Fibroblast of the conjunctiva (primary cell): Measurements from ENCODE around the gene PTMA.

ENCODE experiments used
- DNase-seq: peaks from one replicate; pipeline ENCODE4 v3.0.0-alpha.2; 2010; ENCODE audit warnings: low read depth

The PTMA gene

DNA sequence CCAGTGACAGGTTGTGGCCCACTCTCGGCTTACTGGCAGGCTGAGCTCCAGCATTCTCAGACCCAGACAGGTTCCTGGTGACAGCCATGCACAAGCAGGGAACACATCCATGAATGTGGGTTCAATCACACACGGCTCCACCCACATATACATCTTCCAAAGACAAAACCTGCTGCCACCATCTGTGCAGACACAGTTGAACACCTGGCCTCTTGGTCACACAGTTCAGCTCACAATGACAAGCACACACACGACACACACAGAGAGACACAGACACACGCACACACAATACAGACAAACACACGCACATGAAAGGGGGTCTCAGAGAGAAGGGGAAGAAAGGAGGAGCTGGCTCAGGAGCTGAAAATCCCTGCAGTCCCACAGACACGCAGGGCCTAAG lies 32.1 kb upstream of the PTMA start:
- DNase-seq: no peak

DNA sequence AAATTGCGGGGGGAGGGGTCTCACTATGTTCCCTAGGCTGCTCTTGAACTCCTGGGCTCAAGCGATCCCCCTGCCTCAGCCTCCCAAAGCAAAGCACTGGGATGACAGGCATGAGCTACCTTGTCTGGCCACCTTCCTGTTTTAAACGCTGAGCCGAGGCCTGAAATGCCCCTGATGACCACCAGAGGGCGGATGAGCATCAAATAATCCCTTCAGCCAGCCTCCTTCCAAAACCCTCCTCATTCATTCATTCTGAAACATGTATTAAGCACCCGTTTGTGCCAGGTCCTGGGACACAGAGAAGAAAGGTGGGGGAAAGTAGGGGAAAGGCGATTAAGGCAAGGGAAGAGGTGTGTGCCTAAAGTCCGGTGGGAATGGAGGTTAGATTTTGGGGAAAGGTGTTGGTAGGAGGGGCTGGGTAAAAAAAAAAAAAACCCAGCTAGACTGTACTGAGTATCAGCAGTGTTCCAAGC lies 30.7 kb upstream of the PTMA start:
- DNase-seq: no peak

DNA sequence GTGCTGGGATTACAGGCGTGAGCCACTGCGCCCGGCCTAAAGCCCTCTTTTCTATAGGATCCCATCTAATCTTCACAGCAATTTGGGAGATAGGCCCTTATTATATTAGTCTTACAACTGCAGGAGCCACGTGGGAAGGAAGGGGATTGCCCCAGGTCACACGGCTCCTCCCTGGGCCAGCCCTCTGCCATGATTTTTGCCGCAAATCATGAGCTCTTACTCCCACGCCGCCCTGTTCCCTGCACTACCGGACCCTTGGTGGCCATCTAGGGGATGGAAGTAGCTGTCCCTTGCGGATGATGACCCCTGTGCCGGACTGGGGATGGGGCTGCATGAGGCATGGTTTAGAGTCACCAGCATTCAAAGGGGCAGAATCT lies 28.4 kb upstream of the PTMA start:
- DNase-seq: no peak

DNA sequence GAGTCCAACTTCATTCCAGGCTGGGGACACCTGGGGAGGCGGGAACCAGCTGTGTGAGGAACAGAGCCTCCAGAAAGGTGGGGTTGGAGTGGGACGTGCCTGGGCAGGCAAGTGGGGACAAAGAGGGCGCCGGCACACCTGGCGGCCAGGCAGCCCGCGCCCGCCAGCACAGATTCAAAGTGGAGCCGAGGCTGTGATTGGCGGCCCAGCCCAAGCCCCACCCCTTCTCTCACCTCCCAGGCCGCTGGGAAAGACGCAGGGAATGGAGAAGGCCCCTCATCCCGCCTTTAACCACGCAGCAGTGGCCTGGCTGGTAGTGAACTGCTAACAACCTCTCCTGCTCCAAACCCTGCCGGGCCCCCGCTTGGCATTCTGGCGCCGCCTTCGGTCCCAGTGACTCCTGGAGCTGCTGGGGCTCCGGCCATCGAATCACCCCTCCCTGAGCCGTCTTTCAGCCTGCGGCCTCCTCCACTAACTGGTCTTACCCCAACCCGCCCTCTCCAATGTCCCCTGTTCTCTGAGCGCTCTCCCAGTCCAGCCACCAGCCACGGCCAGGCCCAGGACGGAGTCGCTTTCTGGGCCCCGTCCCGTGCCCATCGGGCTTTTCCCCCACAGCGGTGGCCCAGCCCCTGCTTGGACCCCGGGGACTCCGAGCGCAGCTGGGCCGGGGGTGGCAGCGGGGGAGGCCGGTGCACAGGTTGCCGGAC lies 27.9 kb upstream of the PTMA start:
- no peak for DNase-seq

DNA sequence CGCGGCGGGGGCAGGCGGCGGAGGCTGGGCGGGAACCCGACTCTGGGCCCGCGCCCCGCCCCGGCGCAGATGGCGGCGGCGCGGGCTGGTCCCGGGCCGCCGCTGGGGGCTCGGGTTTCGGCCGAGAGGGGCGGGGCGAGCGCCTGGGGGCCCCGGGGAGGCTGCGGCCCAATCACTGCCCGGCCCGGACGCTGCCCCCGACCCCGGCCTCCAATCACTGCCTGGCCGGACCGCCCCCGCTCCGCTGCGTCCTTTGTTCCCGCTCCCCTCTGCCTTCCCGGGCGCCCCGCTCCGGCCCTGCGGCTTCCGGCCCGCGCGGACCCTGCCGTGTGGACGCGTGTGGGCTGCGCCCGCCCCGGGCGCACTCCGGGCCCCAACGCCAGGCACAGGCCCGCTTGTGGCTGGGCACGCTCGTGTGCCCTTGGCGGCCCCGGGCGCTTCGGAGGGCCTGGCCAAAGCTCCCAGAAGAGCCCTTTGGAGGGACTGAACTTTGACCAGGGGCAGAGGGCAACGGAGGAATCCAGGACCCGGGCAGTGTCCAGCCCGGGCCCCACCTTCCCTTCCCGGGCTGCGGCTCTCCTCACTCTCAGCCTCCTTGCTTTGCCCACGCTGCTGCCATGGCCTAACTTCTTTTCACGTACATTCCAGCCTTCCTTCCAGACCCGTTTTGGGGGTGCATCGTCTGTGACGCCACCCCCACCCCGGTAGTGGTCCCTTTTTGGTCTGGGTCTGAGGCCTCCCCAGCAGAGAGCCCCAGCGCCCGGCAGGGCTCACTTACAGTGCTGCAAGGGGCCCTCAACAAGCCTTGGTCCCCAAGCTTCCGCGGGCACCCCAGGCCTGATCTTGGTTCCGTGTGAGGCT lies 27.1 kb upstream of the PTMA start:
- DNase-seq: peak; percentile 69

- DNase-seq: no peak
Observed at GRCh38 chr2:231682603-231683291, 25.6 kb upstream of the PTMA start.

DNA sequence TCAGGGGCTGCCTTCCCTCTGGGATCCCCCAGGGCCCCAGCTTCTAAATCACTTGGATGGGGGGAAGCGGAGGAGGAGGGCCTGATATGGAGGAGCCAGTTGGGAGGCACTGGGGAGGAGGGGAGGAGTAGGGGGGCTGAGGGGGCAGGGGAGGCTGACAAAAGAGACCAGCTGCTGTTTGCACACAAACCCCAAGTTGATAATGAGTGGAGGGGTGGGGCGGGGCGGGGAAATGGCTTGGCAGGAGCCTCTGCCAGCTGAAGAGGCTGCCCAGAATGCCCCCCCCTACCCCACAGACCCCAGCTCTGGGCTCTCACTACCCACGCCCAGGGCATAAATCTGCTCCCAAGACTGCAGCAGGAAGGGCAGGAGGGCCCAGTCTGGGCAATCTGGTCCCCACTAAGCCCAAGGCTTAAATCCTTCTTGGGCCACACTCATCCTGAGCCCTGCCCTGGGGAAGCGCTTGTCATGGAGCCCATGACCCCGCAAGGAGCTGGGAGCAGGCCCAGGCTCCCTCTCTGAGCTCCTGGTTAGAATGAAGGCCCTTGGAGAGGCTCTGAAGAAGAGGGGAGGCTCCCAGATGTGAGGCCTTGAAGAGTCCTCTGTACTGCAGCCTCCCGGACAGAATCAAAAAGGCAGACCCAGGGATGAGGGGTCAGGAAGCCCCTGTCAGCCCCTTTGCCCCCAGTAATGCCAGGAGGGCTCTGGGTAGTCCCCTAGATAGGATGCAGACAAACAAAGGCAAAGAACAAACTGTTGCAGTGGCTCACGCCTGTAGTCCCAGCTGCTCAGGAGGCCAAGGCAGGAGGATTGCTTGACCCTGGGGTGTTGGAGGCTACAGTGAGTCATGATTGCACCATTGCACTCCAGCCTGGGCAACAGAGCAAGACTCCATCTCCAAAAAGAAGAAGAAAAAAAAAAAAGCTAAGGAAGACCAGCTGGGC lies 24.8 kb upstream of the PTMA start:
- DNase-seq: no peak

DNA sequence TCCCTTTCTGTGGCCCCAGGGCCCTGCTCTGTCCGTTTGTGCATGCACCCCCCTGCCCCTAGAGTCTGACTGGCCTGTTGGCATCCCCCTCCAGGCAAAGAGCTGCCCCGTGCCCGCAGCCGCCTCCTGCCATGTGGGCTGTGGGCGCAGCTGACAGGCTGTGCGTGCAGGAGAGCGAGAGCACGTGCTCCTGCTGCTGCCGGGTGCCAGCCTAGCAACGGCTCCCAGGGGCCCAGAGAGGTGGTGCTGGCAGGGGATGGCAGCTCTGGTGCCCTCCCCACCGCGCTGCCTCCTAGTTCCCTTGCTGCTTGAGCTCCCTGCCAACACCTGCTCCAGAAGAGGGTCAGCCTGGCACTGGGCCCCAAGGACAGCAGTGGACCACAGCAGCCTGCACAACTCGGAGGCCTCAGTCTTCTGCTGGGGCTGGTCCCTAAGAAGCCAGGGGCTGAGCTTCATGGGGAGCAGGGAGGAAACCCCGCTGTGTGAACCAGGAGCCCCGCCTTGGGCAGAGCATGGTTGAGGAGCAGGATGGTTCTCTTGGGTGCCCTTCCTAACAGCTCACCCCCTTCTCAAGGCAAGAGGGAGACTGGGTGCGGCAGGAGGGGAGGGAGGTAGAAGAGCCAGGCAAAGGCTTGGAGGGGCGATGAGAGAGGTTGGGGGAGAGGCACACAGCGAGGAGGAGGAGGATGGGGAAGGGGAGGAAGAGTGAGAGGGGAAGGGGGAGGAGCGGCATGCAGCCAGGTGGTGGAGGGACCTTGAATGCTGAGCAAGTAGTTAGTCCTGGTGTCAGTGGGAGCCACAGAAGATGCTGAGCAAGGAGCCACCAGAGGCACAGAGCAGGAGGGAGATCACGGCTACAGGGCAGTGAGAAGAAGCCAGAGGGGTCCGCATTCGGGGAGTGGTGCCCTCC lies 23.8 kb upstream of the PTMA start:
- DNase-seq: no peak

- DNase-seq: no peak
Observed at GRCh38 chr2:231685349-231686191, 22.8 kb upstream of the PTMA start.

- DNase-seq: no peak
Observed at GRCh38 chr2:231686192-231687100, 21.9 kb upstream of the PTMA start.

DNA sequence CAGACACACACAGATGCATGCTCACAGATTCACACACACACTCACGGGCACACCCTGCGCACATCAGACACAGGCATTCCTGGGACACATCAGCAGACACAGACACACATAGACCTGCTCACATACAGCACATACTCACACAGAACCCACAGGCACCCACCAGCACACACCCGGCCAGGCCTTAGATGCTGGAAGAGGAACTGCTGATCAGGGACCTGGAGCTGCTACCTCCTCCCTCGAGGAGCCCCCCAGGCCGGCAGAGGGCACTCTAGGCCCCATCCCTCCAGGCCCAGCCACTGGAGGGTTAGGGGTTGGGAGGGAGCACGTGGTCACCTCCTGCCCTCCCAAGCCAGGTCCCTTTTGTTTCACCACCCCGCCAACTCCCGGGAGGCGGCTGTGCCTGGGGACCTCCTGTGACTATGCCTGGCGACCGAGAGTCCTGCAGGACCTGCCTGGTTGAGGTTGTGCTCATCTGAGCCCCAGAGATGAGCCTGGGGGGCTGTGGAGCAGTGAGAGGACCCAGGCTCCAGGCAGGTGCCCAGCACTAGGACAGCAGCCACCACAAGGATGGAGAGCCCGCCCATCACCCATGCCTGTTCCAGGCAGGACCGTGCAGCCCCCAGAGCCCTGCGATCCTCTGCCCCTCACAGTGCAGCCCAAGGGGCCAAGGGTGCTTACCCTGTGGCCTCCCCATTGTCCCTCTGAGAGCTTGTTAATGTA lies 21.0 kb upstream of the PTMA start:
- no peak for DNase-seq

DNA sequence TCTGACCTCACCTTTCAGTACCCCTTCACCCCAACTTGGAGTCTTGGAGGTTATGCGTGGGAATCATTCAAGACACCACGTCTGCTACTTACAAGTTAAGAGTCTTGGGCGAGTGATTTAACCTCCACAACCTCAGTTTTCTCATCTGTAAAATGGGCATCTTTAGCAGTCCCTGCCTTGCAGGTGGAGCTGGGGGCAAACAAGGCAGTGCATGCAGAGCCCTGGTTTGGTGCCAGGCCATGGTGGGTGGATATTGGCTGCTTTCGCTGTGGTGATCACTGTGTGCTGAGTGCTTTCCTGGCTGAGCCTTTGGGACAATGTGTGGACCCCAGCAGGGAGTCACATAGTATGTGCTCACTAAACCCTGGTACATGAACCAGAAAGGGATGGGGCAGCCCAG lies 20.4 kb upstream of the PTMA start:
- no peak for DNase-seq

- DNase-seq: no peak
Observed at GRCh38 chr2:231688719-231689118, 19.6 kb upstream of the PTMA start.

- no peak for DNase-seq
Observed at GRCh38 chr2:231689124-231689893, 19.0 kb upstream of the PTMA start.

GRCh38 chr2:231691251-231691772 lies 17.0 kb upstream of the PTMA start:
- no peak for DNase-seq

GRCh38 chr2:231692847-231693246 lies 15.5 kb upstream of the PTMA start:
- DNase-seq: no peak

- DNase-seq: no peak
Observed at GRCh38 chr2:231693956-231694355, 14.4 kb upstream of the PTMA start.
